Measurements from ENCODE around the gene RAPGEF2. TPM values are rescaled to one million over a fixed set of nuclear protein-coding genes. Genes with fewer than 3 reads are reported as not detected.

RAPGEF2 gene, protein sequence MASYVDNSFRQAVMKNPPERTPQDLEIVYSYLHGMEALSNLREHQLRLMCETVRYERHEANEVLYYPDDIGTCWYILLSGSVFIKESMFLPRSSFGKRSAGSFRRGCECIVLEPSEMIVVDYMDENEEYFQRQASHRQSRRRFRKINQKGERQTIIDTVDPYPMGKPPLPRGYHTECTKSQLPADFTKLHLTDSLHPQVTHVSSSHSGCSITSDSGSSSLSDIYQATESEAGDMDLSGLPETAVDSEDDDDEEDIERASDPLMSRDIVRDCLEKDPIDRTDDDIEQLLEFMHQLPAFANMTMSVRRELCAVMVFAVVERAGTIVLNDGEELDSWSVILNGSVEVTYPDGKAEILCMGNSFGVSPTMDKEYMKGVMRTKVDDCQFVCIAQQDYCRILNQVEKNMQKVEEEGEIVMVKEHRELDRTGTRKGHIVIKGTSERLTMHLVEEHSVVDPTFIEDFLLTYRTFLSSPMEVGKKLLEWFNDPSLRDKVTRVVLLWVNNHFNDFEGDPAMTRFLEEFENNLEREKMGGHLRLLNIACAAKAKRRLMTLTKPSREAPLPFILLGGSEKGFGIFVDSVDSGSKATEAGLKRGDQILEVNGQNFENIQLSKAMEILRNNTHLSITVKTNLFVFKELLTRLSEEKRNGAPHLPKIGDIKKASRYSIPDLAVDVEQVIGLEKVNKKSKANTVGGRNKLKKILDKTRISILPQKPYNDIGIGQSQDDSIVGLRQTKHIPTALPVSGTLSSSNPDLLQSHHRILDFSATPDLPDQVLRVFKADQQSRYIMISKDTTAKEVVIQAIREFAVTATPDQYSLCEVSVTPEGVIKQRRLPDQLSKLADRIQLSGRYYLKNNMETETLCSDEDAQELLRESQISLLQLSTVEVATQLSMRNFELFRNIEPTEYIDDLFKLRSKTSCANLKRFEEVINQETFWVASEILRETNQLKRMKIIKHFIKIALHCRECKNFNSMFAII (N-terminal part only)
- total RNA-seq (2021) = 33.8 and 37.1 TPM in 2 replicates
- long read RNA-seq, partial matches to known transcripts = 9 of 15 reads
- long read RNA-seq, other reads (novel, unspliced or antisense) = 6 of 15 reads

DNA sequence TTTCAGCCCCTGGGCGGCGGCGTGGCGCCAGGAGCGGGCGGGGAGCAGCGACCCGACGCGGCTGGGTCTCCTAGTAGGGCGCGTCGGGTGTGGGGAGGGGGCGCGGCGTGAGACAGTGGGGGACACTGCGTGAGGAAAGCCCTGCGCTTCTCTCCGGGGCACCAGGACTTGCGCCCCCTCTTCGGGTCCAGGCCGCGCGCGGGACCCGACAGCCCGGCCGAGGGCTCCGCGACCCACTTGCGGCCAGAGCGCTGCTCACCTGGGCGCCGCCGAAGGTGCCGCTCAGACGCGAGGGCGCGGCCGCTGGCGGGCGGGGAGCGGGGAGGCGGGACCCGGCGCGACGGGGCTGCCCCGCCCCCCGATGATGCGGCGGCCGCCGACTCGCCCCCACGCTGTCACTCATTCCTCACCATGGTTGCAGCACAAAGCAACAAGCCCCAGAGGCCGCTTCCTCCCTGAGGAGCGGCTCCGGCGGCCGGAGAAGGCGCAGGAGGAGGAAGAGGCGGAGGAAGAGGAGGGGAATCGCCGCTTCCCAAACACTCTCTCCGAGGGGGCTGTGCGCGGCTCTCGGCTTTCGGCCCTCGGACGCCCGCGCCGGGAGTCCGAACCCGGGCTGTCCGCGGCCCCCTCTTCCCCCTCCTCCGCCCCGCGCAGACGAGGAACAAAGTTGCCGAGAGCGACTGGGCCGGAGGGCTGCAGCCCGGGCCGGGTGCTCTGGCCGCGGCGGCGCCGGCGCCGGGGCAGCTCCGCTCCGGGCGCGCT, at the start of gene RAPGEF2:
TSS of gene RAPGEF2 (plus strand) at position 458 of the 762 bp plus-strand sequence. CDS start 1,084 bp downstream, outside the sequence.
- peak within 1 kb of the TSS; percentile 91 for H3K4me2 ChIP-seq (ENCODE audit: insufficient read depth, insufficient read length, low read length)
- no peak within 1 kb of the TSS for H4K91ac ChIP-seq (ENCODE audit: insufficient read length, low read depth, low read length)
- no peak within 1 kb of the TSS for H3T11ph ChIP-seq (ENCODE audit: low read length)
- DNase-seq = peak; percentile 95
- no peak within 1 kb of the TSS for H2BK15ac ChIP-seq (ENCODE audit: low read depth, low read length)
- peaks cover 15% of the 10 kb centered on the region for H3K23me2 ChIP-seq (ENCODE audit: insufficient read length, low read depth, low read length, poor library complexity, severe bottlenecking)
- WGBS (ENCODE audit: extremely low coverage, insufficient read length, low lambda C conversion rate) = no CpG with 5 or more reads among the region's 100 CpGs
- H2BK12ac ChIP-seq (ENCODE audit: insufficient read length, low read depth, low read length) = no peak within 1 kb of the TSS
- H3K4me1 ChIP-seq (ENCODE audit: insufficient read depth, low read length) = peaks cover 11% of the 10 kb centered on the region; the same call in 1 of the 2 replicates
- peaks cover 38 to 45% of the 10 kb centered on the region in 2 experiments for H3K4me1 Mint-ChIP-seq
- no peak within 1 kb of the TSS for H3K23ac ChIP-seq (ENCODE audit: insufficient read length, low read depth, low read length)
- H3K27ac ChIP-seq (ENCODE audit: insufficient read length, low read depth, low read length) = no peak within 1 kb of the TSS
- H3K4me3 Mint-ChIP-seq = peak within 1 kb of the TSS; percentile 66 to 89
- peaks cover 5% of the 10 kb centered on the region for H3K79me1 ChIP-seq (ENCODE audit: insufficient read depth, low read depth, low read length, poor library complexity, severe bottlenecking)
- H4K5ac ChIP-seq (ENCODE audit: insufficient read length, low read depth, low read length) = no peak within 1 kb of the TSS
- no peak within 1 kb of the TSS for H2AFZ ChIP-seq (ENCODE audit: low read length)
- no peak within 1 kb of the TSS for H2BK5ac ChIP-seq (ENCODE audit: insufficient read length, low read length)
- peak within 1 kb of the TSS; percentile 93 for H3K18ac ChIP-seq (ENCODE audit: insufficient read length, low read depth, low read length)
- H3K27me3 ChIP-seq (ENCODE audit: insufficient read depth, low read length) = no peaks in the 10 kb centered on the region
- peak within 1 kb of the TSS in 2 of 3 experiments; percentile 62 to 90; a peak in 3 of 7 replicates for H3K27ac Mint-ChIP-seq
- H3K9ac ChIP-seq (ENCODE audit: extremely low read depth, insufficient read length, low read length) = peak within 1 kb of the TSS; percentile 81
- peak within 1 kb of the TSS; percentile 70 for H3K14ac ChIP-seq (ENCODE audit: insufficient read depth, low read length)
- peaks cover 0 to 4% (median 0%) of the 10 kb centered on the region in 3 experiments; a peak in 1 of 7 replicates for H3K36me3 Mint-ChIP-seq (ENCODE audit: insufficient read depth in 1 of 3, low read depth in 3 of 3)
- no peak within 1 kb of the TSS for H4K8ac ChIP-seq (replicated peaks; ENCODE audit: insufficient read length, low read depth, low read length)
- no peak within 1 kb of the TSS for H2BK120ac ChIP-seq (ENCODE audit: low read depth, low read length, poor library complexity, severe bottlenecking)
- H3K4ac ChIP-seq (ENCODE audit: low read depth, low read length) = no peak within 1 kb of the TSS
- H3K27me3 Mint-ChIP-seq (ENCODE audit: low read depth) = peaks cover 16% of the 10 kb centered on the region
- no peak within 1 kb of the TSS for H2BK20ac ChIP-seq (ENCODE audit: low read depth, low read length, poor library complexity, severe bottlenecking)
- H3K9me3 ChIP-seq (ENCODE audit: control insufficient read depth, low read depth, low read length) = no peaks in the 10 kb centered on the region
- no peaks in the 10 kb centered on the region for H4K20me1 ChIP-seq (ENCODE audit: control insufficient read depth, insufficient read depth, insufficient read length)
- TF ChIP-seq, protein P1, sequence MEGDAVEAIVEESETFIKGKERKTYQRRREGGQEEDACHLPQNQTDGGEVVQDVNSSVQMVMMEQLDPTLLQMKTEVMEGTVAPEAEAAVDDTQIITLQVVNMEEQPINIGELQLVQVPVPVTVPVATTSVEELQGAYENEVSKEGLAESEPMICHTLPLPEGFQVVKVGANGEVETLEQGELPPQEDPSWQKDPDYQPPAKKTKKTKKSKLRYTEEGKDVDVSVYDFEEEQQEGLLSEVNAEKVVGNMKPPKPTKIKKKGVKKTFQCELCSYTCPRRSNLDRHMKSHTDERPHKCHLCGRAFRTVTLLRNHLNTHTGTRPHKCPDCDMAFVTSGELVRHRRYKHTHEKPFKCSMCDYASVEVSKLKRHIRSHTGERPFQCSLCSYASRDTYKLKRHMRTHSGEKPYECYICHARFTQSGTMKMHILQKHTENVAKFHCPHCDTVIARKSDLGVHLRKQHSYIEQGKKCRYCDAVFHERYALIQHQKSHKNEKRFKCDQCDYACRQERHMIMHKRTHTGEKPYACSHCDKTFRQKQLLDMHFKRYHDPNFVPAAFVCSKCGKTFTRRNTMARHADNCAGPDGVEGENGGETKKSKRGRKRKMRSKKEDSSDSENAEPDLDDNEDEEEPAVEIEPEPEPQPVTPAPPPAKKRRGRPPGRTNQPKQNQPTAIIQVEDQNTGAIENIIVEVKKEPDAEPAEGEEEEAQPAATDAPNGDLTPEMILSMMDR (conservative IDR thresholded peaks at IDR 0.05) = peak; percentile 31; the same call in 2 of the 3 replicates
- H3K56ac ChIP-seq (ENCODE audit: insufficient read length, low read depth, low read length) = no peak within 1 kb of the TSS
- peaks cover 14% of the 10 kb centered on the region; the same call in 1 of the 2 replicates for H3K79me2 ChIP-seq (ENCODE audit: insufficient read depth, low read length)
- no peak within 1 kb of the TSS for H2AK5ac ChIP-seq (ENCODE audit: insufficient read length, low read length)
- H3K9me3 Mint-ChIP-seq = no peaks in the 10 kb centered on the region; a peak in 2 of 5 replicates
